DND-41 (cell line): ENCODE measurements around the gene TNFRSF19.

Source experiments
- ATAC-seq: fragments of 200-7000 bp; cut with Tn5 transposase; 3 replicates; pipeline ENCODE4 v1.9.1; 2021; ENCODE audit warnings: low read depth; ENCODE audit not compliant: insufficient read depth
- DNase-seq: peaks from one replicate; pipeline ENCODE4 v3.0.0-alpha.2; 2020
- H2AFZ ChIP-seq: 2 replicates; pipeline ENCODE4 v1.6.0; 2012; ENCODE audit warnings: low read depth, low read length
- H3K27ac ChIP-seq: 2 replicates; pipeline ENCODE4 v1.5.1; 2012; ENCODE audit warnings: low read length, inconsistent platforms
- H3K27me3 ChIP-seq: fragments of 200-600 bp; sonication (generic); 2 replicates; pipeline ENCODE4 v1.6.0; 2012; ENCODE audit warnings: low read length, mild to moderate bottlenecking, inconsistent platforms; ENCODE audit not compliant: insufficient read depth, poor library complexity
- H3K36me3 ChIP-seq: 2 replicates; pipeline ENCODE4 v1.5.1; 2012; ENCODE audit warnings: low read length, inconsistent platforms; ENCODE audit not compliant: insufficient read depth
- H3K4me1 ChIP-seq: 2 replicates; pipeline ENCODE4 v1.5.1; 2012; ENCODE audit warnings: mild to moderate bottlenecking, low read length; ENCODE audit not compliant: insufficient read depth
- H3K4me2 ChIP-seq: 2 replicates; pipeline ENCODE4 v1.6.0; 2012; ENCODE audit warnings: mild to moderate bottlenecking, moderate library complexity, low read length, inconsistent platforms; ENCODE audit not compliant: insufficient read depth
- H3K4me3 ChIP-seq, 2 experiments: fragments of 200-600 bp in 1 of 2; shearing (Covaris generic) in 1 of 2; 2 replicates each; pipeline ENCODE4 v1.5.1; 2012 to 2016; ENCODE audit warnings: inconsistent platforms in 2 of 2, low read length in 2 of 2, mild to moderate bottlenecking in 2 of 2, low read depth in 1 of 2, moderate library complexity in 1 of 2
- H3K79me2 ChIP-seq: 2 replicates; pipeline ENCODE4 v1.6.0; 2012; ENCODE audit warnings: low read length, inconsistent platforms; ENCODE audit not compliant: insufficient read depth
- H3K9ac ChIP-seq: 2 replicates; pipeline ENCODE4 v1.6.0; 2012; ENCODE audit warnings: low read depth, mild to moderate bottlenecking, inconsistent platforms, low read length, moderate library complexity
- H3K9me3 ChIP-seq: 2 replicates; pipeline ENCODE4 v1.5.1; 2012; ENCODE audit warnings: low read length, moderate library complexity, mild to moderate bottlenecking, inconsistent platforms; ENCODE audit not compliant: insufficient read depth, severe bottlenecking
- H4K20me1 ChIP-seq: 2 replicates; pipeline ENCODE4 v1.6.0; 2012; ENCODE audit warnings: low read length; ENCODE audit not compliant: insufficient read depth
- EZH2 ChIP-seq: IDR thresholded peaks from 3 replicates; pipeline ENCODE4 v1.6.1; 2012; ENCODE audit warnings: borderline replicate concordance, low read depth, mild to moderate bottlenecking, moderate library complexity, low read length, inconsistent platforms; ENCODE audit not compliant: severe bottlenecking
- TF ChIP-seq, protein P1 (sequence below): IDR thresholded peaks from 2 replicates; pipeline ENCODE4 v1.5.1; 2012; ENCODE audit warnings: borderline replicate concordance, low read length, moderate library complexity, mild to moderate bottlenecking; ENCODE audit not compliant: poor library complexity, severe bottlenecking; ENCODE audit errors: extremely low read depth

TNFRSF19 gene

GRCh38 chr13:23724196-23724970 lies 154.2 kb downstream of the TNFRSF19 start:
- H2AFZ ChIP-seq = no peak overlapping the region
- TF ChIP-seq, protein P1, sequence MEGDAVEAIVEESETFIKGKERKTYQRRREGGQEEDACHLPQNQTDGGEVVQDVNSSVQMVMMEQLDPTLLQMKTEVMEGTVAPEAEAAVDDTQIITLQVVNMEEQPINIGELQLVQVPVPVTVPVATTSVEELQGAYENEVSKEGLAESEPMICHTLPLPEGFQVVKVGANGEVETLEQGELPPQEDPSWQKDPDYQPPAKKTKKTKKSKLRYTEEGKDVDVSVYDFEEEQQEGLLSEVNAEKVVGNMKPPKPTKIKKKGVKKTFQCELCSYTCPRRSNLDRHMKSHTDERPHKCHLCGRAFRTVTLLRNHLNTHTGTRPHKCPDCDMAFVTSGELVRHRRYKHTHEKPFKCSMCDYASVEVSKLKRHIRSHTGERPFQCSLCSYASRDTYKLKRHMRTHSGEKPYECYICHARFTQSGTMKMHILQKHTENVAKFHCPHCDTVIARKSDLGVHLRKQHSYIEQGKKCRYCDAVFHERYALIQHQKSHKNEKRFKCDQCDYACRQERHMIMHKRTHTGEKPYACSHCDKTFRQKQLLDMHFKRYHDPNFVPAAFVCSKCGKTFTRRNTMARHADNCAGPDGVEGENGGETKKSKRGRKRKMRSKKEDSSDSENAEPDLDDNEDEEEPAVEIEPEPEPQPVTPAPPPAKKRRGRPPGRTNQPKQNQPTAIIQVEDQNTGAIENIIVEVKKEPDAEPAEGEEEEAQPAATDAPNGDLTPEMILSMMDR = no peak
- no peak for TF ChIP-seq EZH2
- DNase-seq = no peak
- no peak for ATAC-seq
- no peaks in the 10 kb centered on the region for H3K9me3 ChIP-seq
- no peak overlapping the region for H3K27ac ChIP-seq
- no peaks in the 10 kb centered on the region for H3K27me3 ChIP-seq
- no peaks in the 10 kb centered on the region for H3K79me2 ChIP-seq
- H3K4me2 ChIP-seq = no peak overlapping the region
- no peak overlapping the region for H3K9ac ChIP-seq
- no peaks in the 10 kb centered on the region for H3K4me1 ChIP-seq
- H3K4me3 ChIP-seq = no peak overlapping the region
- H4K20me1 ChIP-seq = no peaks in the 10 kb centered on the region
- H3K36me3 ChIP-seq = peaks cover 3% of the 10 kb centered on the region; the same call in 1 of the 2 replicates
